Measurements from ENCODE around the gene PIP5KL1. TPM values are rescaled to one million over a fixed set of nuclear protein-coding genes. Genes with fewer than 3 reads are reported as not detected.
A peak's percentile ranks its signal among the peaks of the same experiment; 100 is the strongest.

PIP5KL1 gene
- total RNA-seq, 1 donor from 2014 or later: 2.6 TPM

GRCh38 chr9:127905004-127905728, 25.4 kb downstream of the PIP5KL1 start:
- no peak for TF ChIP-seq CTCF (IDR thresholded peaks at IDR 0.05)
- Mint-ChIP-seq H3K27me3 (ENCODE audit: unreplicated experiment) (no peaks in the 10 kb centered on the region), H3K27ac (ENCODE audit: unreplicated experiment) (peak overlapping the region; percentile 80), H3K4me1 (ENCODE audit: unreplicated experiment) (peaks cover 49% of the 10 kb centered on the region), H3K4me3 (ENCODE audit: unreplicated experiment) (no peak overlapping the region), H3K36me3 (ENCODE audit: unreplicated experiment) (no peaks in the 10 kb centered on the region), H3K9me3 (ENCODE audit: unreplicated experiment) (no peaks in the 10 kb centered on the region)
- DNase-seq (ENCODE audit: extremely low spot score, unreplicated experiment): no peak

GRCh38 chr9:127904561-127905003, 26.0 kb downstream of the PIP5KL1 start:
- no peak for DNase-seq (ENCODE audit: extremely low spot score, unreplicated experiment)
- Mint-ChIP-seq H3K9me3 (ENCODE audit: unreplicated experiment) (no peaks in the 10 kb centered on the region), H3K36me3 (ENCODE audit: unreplicated experiment) (no peaks in the 10 kb centered on the region), H3K27me3 (ENCODE audit: unreplicated experiment) (no peaks in the 10 kb centered on the region), H3K27ac (ENCODE audit: unreplicated experiment) (peak overlapping the region; percentile 80), H3K4me1 (ENCODE audit: unreplicated experiment) (peaks cover 54% of the 10 kb centered on the region), H3K4me3 (ENCODE audit: unreplicated experiment) (no peak overlapping the region)
- TF ChIP-seq CTCF (IDR thresholded peaks at IDR 0.05): no peak

- Mint-ChIP-seq H3K27me3 (ENCODE audit: unreplicated experiment) (no peaks in the 10 kb centered on the region), H3K27ac (ENCODE audit: unreplicated experiment) (peak overlapping the region; percentile 80), H3K4me3 (ENCODE audit: unreplicated experiment) (no peak overlapping the region), H3K36me3 (ENCODE audit: unreplicated experiment) (no peaks in the 10 kb centered on the region), H3K4me1 (ENCODE audit: unreplicated experiment) (peaks cover 54% of the 10 kb centered on the region), H3K9me3 (ENCODE audit: unreplicated experiment) (no peaks in the 10 kb centered on the region)
- TF ChIP-seq CTCF (IDR thresholded peaks at IDR 0.05): no peak
- DNase-seq (ENCODE audit: extremely low spot score, unreplicated experiment): no peak
These were observed 26.8 kb downstream of the PIP5KL1 start for GRCh38 chr9:127903557-127904475.

- DNase-seq (ENCODE audit: extremely low spot score, unreplicated experiment): peak; percentile 92
- Mint-ChIP-seq H3K4me1 (ENCODE audit: unreplicated experiment) (peaks cover 47% of the 10 kb centered on the region), H3K27ac (ENCODE audit: unreplicated experiment) (peak within 1 kb of the TSS; percentile 95), H3K4me3 (ENCODE audit: unreplicated experiment) (peak within 1 kb of the TSS; percentile 89), H3K27me3 (ENCODE audit: unreplicated experiment) (no peaks in the 10 kb centered on the region), H3K36me3 (ENCODE audit: unreplicated experiment) (peaks cover 13% of the 10 kb centered on the region), H3K9me3 (ENCODE audit: unreplicated experiment) (no peaks in the 10 kb centered on the region)
- TF ChIP-seq CTCF (IDR thresholded peaks at IDR 0.05): no peak
These were observed 31.2 kb downstream of the PIP5KL1 start, which contains the start of gene ST6GALNAC6 for GRCh38 chr9:127899128-127899943. Gene ST6GALNAC6 (minus strand): TSS chr9:127899603. CDS start chr9:127897981, 1,622 bp downstream.
